Stimulated activated CD8-positive, alpha-beta memory T cell treated with anti-CD3 and anti-CD28 coated beads, Interleukin-15, amount 100 ng/mL, for 4 hours (primary cell): ENCODE measurements around the gene S100A16.
"Not testable (repeated sequence)": the region's sequence is repeated elsewhere in the genome, so short reads cannot be mapped to it uniquely, and the experiment has no call there.

ENCODE experiments used
- DNase-seq, 2 donors: peaks; one replicate each; pipeline ENCODE4 v3.0.0-alpha.2; 2020; ENCODE audit warnings: low read depth in 2 of 2

The S100A16 gene

DNA sequence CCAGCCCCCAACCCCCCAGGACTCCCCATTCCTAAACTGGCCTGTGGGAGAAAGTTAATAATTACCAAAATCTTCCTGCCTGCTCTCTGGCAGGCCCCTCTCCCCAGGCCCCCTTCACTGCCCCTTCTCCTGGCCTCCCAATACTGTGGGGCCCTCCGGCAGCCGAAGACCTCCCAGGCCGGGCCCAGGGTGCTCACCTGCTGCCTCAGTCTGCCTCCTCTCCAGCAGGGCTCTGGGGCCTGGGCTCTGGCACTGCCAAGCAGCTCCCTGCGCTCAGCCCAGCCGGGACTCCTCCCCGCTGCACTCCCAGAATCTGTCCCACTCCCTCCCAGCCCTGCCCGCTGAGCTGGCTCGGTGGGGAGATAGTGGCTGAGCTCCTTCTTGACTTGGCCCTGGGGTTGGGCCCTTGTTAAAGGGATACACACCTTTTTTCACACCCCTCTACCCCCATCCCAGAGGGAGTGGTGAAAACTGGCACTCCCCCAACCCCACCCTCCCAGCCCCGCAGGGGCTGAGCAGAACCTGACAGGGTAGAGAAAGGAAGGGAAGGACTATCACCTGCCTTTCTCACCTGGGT is at the start of gene S100A16:
TSS of gene S100A16 (minus strand) at position 383 of the 577 bp plus-strand sequence. CDS start 4,986 bp downstream, outside the sequence.
- no peak for DNase-seq

GRCh38 chr1:153662269-153662668 is 49.3 kb upstream of the S100A16 start:
- DNase-seq, result no peak

- DNase-seq, result no peak
Measured at GRCh38 chr1:153661111-153661708, 48.3 kb upstream of the S100A16 start.

DNA sequence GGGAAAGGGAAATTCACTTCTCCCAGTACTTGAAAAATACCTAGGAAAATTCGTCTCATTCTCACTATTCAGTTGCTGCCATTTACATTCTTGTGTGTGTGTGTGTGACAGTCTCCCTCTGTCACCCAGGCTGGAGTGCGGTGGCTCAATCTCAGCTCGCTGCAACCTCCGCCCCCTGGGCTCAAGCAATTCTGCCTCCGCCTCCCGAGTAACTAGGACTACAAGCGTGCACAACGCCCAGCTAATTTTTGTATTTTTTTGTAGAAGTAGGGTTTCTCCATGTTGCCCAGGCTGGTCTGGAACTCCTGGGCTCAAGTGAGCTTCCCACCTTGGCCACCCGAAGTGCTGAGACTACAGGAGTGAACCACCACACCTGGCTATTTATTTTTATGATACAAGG is 46.7 kb upstream of the S100A16 start:
- no peak for DNase-seq

GRCh38 chr1:153659175-153659534 is 46.2 kb upstream of the S100A16 start:
- no peak for DNase-seq

DNA sequence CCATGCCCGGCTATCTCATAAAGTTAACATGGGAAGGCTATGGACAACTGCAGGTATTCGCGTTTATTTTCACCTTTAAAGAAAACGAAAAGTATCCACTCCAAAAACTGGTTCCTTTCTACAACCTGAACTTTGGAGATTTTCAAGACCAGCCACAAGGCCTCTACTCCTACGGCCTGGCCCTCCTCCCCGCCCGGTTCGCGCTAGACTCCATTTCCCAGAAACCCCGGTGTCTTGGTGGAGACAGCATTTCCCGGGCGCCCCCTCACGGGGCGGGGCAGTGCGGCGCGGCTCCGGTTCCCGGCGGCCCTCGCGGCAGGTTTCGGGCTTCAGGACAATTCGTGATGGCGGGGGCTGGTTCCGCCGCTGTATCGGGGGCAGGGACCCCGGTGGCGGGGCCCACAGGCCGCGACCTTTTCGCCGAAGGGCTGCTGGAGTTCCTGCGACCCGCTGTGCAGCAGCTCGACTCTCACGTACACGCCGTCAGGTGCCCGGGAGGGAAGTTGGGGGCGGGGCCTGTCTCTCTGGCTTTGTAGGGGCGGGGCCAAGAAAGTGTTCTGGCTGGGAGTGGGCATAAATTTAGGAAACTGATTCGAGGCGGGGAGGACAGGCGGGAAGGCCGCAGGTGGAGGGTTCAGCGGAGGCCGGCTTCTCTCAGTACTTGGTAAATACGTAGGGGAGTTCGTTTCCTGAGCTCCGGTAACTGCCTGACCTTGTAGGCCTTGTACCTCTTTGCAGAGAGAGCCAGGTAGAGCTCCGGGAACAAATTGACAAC is 45.6 kb upstream of the S100A16 start, which contains the start of gene SNAPIN:
TSS of gene SNAPIN (plus strand) at position 304 of the 775 bp plus-strand sequence. CDS start at position 345, 41 bp downstream.
- DNase-seq, result peak; percentile 76 to 79

- no peak for DNase-seq
Measured at GRCh38 chr1:153655333-153655732, 42.4 kb upstream of the S100A16 start.

DNA sequence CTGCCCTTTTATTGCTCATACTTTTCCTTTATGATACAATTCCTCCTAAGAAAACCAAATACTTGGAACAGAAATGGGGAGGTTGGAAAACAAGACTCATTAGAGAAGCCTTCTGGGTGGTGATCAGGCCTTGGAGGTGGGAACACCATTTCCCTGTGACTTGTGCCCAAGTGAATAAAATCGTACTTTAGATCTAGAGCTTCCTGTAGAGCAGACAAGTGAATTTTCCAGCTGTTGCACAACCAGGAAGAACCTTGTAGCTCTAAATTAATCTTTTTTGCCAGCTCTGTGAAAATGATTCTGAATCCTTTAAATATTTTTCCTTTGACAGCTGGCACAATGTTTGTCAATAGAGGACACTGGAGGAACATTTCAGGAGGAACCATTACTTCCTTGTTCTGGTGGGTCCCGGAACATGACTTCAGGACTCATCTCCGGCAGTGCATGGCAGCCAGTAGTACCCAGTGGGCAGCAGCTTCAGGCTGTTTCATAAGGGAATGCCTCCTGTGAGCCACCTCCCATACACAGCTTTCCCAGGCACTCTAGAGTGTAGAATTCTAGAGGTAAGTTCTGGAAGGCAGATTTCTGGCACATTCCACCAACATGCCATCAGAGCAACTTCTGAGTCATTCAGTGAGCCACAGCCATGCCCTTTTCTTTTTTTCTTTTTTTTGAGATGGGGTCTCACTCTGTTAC is 40.0 kb upstream of the S100A16 start:
- DNase-seq, result no peak

DNA sequence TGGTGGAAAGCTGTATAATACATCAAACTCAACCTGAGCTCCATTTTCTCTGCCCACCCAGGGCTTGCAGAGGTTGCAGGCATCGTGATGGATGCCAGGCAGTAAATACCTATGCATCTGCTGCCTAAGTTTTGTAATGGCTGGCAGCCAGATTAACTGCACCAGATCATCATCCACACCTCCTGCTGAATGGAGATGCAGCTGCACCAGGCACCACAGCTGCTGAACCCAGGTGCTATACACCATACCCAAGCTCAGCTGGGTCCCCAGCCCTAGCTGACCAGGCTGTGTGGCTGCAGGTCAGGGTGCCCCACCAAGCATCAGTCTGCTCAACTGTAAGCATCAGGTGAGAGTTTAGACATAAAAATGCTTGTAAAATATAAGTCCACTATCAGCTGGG is 38.8 kb upstream of the S100A16 start:
- DNase-seq, result no peak

DNA sequence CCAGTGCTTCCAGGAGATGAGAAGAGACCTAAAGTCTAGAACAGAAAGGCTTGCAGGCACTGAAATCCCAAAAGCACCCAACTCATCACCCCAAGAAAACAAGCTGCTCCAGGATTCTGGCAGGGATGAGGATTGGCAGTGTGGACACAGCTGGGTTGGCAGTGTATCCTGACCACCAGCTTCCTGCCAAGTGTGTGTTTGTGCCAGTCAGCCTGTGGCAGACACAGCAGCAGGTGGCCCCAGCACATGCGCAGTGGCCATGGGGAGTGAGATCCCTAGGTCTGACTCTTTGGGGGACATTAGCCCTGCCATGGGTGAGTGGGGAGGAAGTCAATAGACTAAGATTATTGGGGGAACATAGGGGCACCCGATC is 36.9 kb upstream of the S100A16 start:
- DNase-seq, result no peak

DNA sequence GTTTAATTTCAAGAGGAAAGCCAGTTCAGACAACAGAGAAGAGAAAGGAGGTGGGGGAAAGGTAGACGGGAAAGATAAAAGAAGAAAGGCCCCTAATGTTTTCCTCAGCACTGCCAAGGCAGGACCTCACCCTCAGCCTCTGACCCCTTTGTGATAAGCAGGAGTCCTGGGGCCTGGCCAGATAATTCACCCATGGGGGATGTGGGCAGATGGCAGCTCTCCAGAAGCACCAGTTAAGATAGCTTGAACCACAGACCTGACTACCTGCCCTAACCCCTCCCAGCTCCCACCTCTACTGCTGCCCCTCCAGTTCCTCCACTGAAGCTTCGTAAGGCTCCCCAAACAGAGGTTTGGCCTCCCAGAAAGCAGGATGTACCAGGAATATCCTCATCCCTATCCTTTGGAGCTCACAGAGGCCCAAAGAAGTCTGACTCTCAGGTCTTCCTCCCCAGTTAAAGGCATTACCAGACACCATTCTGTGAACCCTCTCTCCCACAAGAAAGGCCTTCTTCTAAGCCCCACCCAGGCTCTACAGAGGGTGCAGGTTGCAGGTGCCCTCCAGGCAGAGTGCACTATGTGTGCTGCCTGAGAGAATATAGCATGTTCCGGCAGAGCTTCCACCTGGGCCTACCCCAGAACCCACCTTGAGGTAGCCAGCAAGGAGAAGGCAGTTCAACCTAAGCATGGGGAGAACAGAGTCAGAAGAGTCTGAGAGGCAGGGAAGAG is 36.4 kb upstream of the S100A16 start:
- no peak for DNase-seq

- DNase-seq, result no peak
Measured at GRCh38 chr1:153648000-153648643, 35.2 kb upstream of the S100A16 start.

GRCh38 chr1:153647346-153647714 is 34.4 kb upstream of the S100A16 start:
- no peak for DNase-seq

- DNase-seq, result no peak
Measured at GRCh38 chr1:153646672-153647345, 33.9 kb upstream of the S100A16 start.

DNA sequence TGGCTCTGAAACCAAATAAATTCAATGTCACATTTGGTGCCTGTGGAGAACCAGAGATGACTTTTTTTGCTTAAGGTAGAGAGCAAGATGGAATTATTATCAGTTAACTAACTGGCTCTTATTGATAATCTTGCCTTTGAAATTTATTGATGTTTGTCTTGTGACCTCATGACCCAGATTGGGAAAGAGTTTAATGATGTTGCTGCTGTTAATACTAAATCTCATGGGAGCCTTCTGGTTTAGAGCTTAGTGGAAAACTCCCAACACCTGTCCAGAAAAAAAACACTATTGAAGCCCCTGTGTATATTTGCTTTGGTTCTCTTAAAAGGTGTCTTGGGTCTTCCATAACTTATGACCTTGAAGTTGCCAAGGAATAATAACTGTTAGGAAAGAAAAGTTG is 30.9 kb upstream of the S100A16 start:
- no peak for DNase-seq

DNA sequence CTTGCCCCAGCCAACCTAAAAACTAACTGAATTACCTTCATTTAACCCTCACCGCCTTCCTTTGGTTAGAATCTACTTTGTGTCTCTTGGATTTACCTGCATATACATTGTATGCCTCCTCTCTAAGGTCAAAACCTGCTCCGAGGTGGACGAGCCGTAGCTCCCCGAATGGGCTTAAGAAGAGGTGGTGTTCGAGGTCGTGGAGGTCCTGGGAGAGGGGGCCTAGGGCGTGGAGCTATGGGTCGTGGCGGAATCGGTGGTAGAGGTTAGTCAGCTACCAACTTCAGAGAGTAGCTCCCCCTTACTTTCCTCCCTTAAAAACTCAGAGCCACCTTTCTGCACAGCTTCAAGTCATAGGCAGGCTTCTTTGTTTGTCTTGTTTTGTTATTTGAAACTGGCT is 30.2 kb upstream of the S100A16 start:
- DNase-seq, result no peak

DNA sequence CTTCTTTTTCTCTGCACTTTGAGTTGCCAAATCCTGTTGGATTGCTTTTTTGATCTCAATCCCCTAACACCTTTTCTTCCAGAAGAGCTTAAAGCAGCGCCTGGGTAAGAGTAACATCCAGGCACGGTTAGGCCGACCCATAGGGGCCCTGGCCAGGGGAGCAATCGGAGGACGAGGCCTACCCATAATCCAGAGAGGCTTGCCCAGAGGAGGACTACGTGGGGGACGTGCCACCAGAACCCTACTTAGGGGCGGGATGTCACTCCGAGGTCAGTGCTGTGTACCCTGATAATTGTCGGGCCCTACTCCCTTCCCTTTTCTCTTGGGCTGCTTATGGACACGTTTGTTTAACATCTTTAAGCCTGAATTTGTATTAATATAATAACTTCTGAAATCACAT is 29.2 kb upstream of the S100A16 start:
- no peak for DNase-seq

- no peak for DNase-seq
Measured at GRCh38 chr1:153640861-153641260, 27.9 kb upstream of the S100A16 start.

DNA sequence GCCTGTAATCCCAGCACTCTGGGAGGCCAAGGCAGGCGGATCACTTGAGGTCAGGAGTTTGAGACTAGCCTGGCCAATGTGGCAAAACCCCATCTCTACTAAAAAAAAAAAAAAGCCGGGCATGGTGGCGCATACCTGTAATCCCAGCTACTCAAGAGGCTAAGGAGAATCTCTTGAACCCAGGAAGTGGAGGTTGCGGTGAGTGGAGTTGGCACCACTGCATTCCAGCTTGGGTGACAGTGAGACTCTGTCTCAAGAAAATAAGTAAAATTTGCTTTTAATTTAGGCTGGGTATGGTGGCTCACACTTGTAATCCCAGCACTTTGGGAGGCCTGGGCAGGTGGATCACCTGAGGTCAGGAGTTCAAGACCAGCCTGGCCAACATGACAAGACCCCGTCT is 27.3 kb upstream of the S100A16 start:
- not testable (repeated sequence) for DNase-seq

DNA sequence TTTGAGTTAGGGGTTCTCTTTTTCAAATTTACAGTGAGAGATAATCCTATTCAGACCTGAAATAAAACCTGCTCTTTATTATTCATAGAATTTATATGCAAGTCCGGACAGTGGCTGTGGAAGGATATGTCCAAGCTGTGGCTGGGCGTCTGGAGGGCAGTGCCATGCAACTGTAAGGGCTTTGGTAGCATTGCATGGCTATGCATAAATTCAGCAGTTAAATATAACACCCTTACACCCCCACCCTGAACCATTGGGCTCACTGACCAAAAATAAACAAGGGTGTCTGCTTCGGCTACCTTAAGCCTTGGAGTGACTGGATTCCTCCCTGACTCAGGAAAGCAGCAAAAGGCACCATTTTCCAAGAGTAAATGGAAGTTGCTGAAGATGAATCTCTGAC is 26.3 kb upstream of the S100A16 start:
- DNase-seq, result no peak

DNA sequence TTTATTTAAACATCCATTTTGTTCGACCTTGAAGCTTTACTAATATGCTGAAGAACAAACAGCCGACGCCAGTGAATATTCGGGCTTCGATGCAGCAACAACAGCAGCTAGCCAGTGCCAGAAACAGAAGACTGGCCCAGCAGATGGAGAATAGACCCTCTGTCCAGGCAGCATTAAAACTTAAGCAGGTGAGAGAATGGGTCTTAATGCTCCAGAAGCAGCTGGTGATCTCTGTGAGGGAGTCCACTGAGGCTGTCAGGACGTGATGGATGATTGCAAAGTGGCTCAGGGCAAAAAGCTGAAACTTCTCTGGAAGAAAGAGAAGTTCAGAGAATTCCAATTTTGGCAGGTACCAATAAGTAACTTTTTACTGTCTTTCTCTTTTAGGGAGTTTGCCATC is 25.3 kb upstream of the S100A16 start:
- no peak for DNase-seq
